HEK293 (cell line): ENCODE measurements around the gene CNOT6L.
A peak's percentile ranks its signal among the peaks of the same experiment; 100 is the strongest.

Experiments used
- CTCF ChIA-PET: fragments of 350-600 bp; formaldehyde crosslinking; extraction: SDS; loops from one replicate; lab custom pipeline; 2021; ENCODE audit warnings: antibody characterized with exemption; lab: Yijun Ruan, JAX
- POLR2A ChIA-PET: fragments of 300-600 bp; formaldehyde crosslinking; extraction: SDS; loops from one replicate; lab custom pipeline; 2020; ENCODE audit warnings: antibody characterized with exemption, inconsistent platforms; lab: Yijun Ruan, JAX
- H3K27ac ChIP-seq: fragments of 200-500 bp; sonication (Bioruptor generic); 2 replicates; pipeline ENCODE4 v1.5.1; 2014; ENCODE audit warnings: low read depth, low read length, control low read depth, inconsistent platforms; ENCODE audit errors: extremely low read depth
- H3K36me3 ChIP-seq, 2 experiments: fragments of 200-500 bp in 1 of 2; sonication (Bioruptor generic) in 1 of 2; 1 replicate in 1 of 2; 2 replicates in 1 of 2; pipeline ENCODE4 v1.5.1; 2014 to 2017; ENCODE audit warnings: inconsistent platforms in 2 of 2, low read length in 2 of 2; ENCODE audit not compliant: control insufficient read depth in 2 of 2, insufficient read depth in 1 of 2
- H3K4me1 ChIP-seq: fragments of 200-500 bp; sonication (Bioruptor generic); 2 replicates; pipeline ENCODE4 v1.5.1; 2014; ENCODE audit warnings: mild to moderate bottlenecking, low read length, inconsistent platforms; ENCODE audit not compliant: control insufficient read depth, insufficient read depth
- H3K4me3 ChIP-seq: 2 replicates; pipeline ENCODE4 v1.5.1; 2011; ENCODE audit warnings: low read depth, mild to moderate bottlenecking, control low read depth, low read length, moderate library complexity
- H3K9me3 ChIP-seq: fragments of 200-500 bp; sonication (Bioruptor generic); 2 replicates; pipeline ENCODE4 v1.5.1; 2014; ENCODE audit warnings: low read depth, low read length, inconsistent platforms; ENCODE audit not compliant: control insufficient read depth, insufficient read depth
- BCL6B ChIP-seq: fragments of 450-650 bp; formaldehyde crosslinking; IDR thresholded peaks from 2 replicates; pipeline ENCODE4 v1.5.1; 2017; ENCODE audit warnings: missing biosample characterization, missing genetic modification characterization
- IKZF3 ChIP-seq: fragments of 450-650 bp; IDR thresholded peaks from 2 replicates; pipeline ENCODE4 v1.5.0; 2018; ENCODE audit warnings: missing biosample characterization, mild to moderate bottlenecking, missing genetic modification characterization, moderate library complexity
- INSM2 ChIP-seq: fragments of 450-650 bp; formaldehyde crosslinking; IDR thresholded peaks from 2 replicates; pipeline ENCODE4 v1.5.1; 2016; ENCODE audit warnings: missing biosample characterization, missing genetic modification characterization
- KLF10 ChIP-seq: fragments of 450-650 bp; IDR thresholded peaks from 2 replicates; pipeline ENCODE4 v1.5.1; 2018; ENCODE audit warnings: missing biosample characterization, mild to moderate bottlenecking, missing genetic modification characterization
- SP7 ChIP-seq: fragments of 450-650 bp; formaldehyde crosslinking; IDR thresholded peaks from 2 replicates; pipeline ENCODE4 v1.5.1; 2016; ENCODE audit warnings: missing biosample characterization, missing genetic modification characterization
- TCF7L2 ChIP-seq: IDR thresholded peaks from 2 replicates; pipeline ENCODE4 v1.6.1; 2011; ENCODE audit warnings: low read depth, mild to moderate bottlenecking, inconsistent platforms, low read length, moderate library complexity, borderline replicate concordance
- ZFHX2 ChIP-seq: fragments of 450-650 bp; formaldehyde crosslinking; conservative IDR thresholded peaks from 2 replicates; pipeline ENCODE4 v1.5.1; 2016; ENCODE audit warnings: missing biosample characterization, missing genetic modification characterization
- ZNF112 ChIP-seq: fragments of 450-650 bp; formaldehyde crosslinking; IDR thresholded peaks from 2 replicates; pipeline ENCODE4 v1.5.0; 2017; ENCODE audit warnings: missing biosample characterization, missing genetic modification characterization
- ZNF133 ChIP-seq: fragments of 450-650 bp; formaldehyde crosslinking; IDR thresholded peaks from 2 replicates; pipeline ENCODE4 v1.5.1; 2016; ENCODE audit warnings: missing biosample characterization, missing genetic modification characterization
- ZNF140 ChIP-seq: fragments of 450-650 bp; formaldehyde crosslinking; IDR thresholded peaks from 2 replicates; pipeline ENCODE4 v1.5.1; 2016; ENCODE audit warnings: missing biosample characterization, missing genetic modification characterization
- ZNF155 ChIP-seq: fragments of 450-650 bp; formaldehyde crosslinking; IDR thresholded peaks from 2 replicates; pipeline ENCODE4 v1.5.1; 2016; ENCODE audit warnings: missing biosample characterization, missing genetic modification characterization
- ZNF23 ChIP-seq: fragments of 450-650 bp; formaldehyde crosslinking; IDR thresholded peaks from 2 replicates; pipeline ENCODE4 v1.5.1; 2016; ENCODE audit warnings: missing biosample characterization, missing genetic modification characterization, borderline replicate concordance
- ZNF266 ChIP-seq: fragments of 450-650 bp; formaldehyde crosslinking; IDR thresholded peaks from 2 replicates; pipeline ENCODE4 v1.5.1; 2016; ENCODE audit warnings: missing biosample characterization, missing genetic modification characterization, low read depth
- ZNF341 ChIP-seq: fragments of 450-650 bp; formaldehyde crosslinking; IDR thresholded peaks from 2 replicates; pipeline ENCODE4; 2016; ENCODE audit warnings: low read depth, missing biosample characterization, missing genetic modification characterization
- ZNF473 ChIP-seq: fragments of 450-650 bp; formaldehyde crosslinking; IDR thresholded peaks from 2 replicates; pipeline ENCODE4 v1.5.1; 2017; ENCODE audit warnings: missing biosample characterization, missing genetic modification characterization
- ZNF555 ChIP-seq: fragments of 450-650 bp; formaldehyde crosslinking; conservative IDR thresholded peaks from 2 replicates; pipeline ENCODE4 v1.5.1; 2017; ENCODE audit warnings: missing biosample characterization, mild to moderate bottlenecking, missing genetic modification characterization, inconsistent platforms
- ZNF600 ChIP-seq: fragments of 450-650 bp; formaldehyde crosslinking; IDR thresholded peaks from 2 replicates; pipeline ENCODE4 v1.5.1; 2016; ENCODE audit warnings: missing biosample characterization, missing genetic modification characterization
- ZNF624 ChIP-seq: fragments of 450-650 bp; formaldehyde crosslinking; IDR thresholded peaks from 2 replicates; pipeline ENCODE4 v1.5.1; 2017; ENCODE audit warnings: missing biosample characterization, missing genetic modification characterization
- ZNF626 ChIP-seq: fragments of 450-650 bp; sonication (Bioruptor Pico); formaldehyde crosslinking; IDR thresholded peaks from 2 replicates; pipeline ENCODE4 v1.5.1; 2018; ENCODE audit warnings: missing biosample characterization, missing genetic modification characterization, inconsistent platforms
- ZNF629 ChIP-seq: fragments of 450-650 bp; formaldehyde crosslinking; IDR thresholded peaks from 2 replicates; pipeline ENCODE4 v1.5.1; 2017; ENCODE audit warnings: missing biosample characterization, missing genetic modification characterization
- TF ChIP-seq, protein P1 (sequence below): fragments of 450-650 bp; IDR thresholded peaks from 2 replicates; pipeline ENCODE4 v1.5.1; 2018; ENCODE audit warnings: missing biosample characterization, mild to moderate bottlenecking, missing genetic modification characterization
- TF ChIP-seq, protein P2 (sequence below): fragments of 450-650 bp; formaldehyde crosslinking; IDR thresholded peaks from 2 replicates; pipeline ENCODE4 v1.5.1; 2016; ENCODE audit warnings: missing biosample characterization, missing genetic modification characterization
- TF ChIP-seq, protein P3 (sequence below): fragments of 450-650 bp; formaldehyde crosslinking; IDR thresholded peaks from 2 replicates; pipeline ENCODE4 v1.5.1; 2016; ENCODE audit warnings: missing biosample characterization, missing genetic modification characterization, low read depth

CNOT6L gene

GRCh38 chr4:77820649-77821561 lies 1.7 kb upstream of the CNOT6L start:
- no peaks in the 10 kb centered on the region for H3K9me3 ChIP-seq
- CTCF ChIA-PET, result no interaction called here
- peak overlapping the region; percentile 92 for H3K27ac ChIP-seq
- POLR2A ChIA-PET, result interaction anchor here (0.6 to 1.4 kb wide), 5 partner anchors 12 to 59 kb away, joined by 3 to 14 read pairs (median 6); partner anchors contain the start of gene MRPL1
- peak overlapping the region; percentile 80 for H3K4me3 ChIP-seq
- no peaks in the 10 kb centered on the region for H3K36me3 ChIP-seq
- TF ChIP-seq, protein P1, sequence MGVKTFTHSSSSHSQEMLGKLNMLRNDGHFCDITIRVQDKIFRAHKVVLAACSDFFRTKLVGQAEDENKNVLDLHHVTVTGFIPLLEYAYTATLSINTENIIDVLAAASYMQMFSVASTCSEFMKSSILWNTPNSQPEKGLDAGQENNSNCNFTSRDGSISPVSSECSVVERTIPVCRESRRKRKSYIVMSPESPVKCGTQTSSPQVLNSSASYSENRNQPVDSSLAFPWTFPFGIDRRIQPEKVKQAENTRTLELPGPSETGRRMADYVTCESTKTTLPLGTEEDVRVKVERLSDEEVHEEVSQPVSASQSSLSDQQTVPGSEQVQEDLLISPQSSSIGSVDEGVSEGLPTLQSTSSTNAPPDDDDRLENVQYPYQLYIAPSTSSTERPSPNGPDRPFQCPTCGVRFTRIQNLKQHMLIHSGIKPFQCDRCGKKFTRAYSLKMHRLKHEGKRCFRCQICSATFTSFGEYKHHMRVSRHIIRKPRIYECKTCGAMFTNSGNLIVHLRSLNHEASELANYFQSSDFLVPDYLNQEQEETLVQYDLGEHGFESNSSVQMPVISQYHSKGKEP (tag by site-specific recombination), result peak; percentile 11; the same call in 1 of the 2 replicates
- no peak for TF ChIP-seq IKZF3 (tag by site-specific recombination)
- TF ChIP-seq, protein P2, sequence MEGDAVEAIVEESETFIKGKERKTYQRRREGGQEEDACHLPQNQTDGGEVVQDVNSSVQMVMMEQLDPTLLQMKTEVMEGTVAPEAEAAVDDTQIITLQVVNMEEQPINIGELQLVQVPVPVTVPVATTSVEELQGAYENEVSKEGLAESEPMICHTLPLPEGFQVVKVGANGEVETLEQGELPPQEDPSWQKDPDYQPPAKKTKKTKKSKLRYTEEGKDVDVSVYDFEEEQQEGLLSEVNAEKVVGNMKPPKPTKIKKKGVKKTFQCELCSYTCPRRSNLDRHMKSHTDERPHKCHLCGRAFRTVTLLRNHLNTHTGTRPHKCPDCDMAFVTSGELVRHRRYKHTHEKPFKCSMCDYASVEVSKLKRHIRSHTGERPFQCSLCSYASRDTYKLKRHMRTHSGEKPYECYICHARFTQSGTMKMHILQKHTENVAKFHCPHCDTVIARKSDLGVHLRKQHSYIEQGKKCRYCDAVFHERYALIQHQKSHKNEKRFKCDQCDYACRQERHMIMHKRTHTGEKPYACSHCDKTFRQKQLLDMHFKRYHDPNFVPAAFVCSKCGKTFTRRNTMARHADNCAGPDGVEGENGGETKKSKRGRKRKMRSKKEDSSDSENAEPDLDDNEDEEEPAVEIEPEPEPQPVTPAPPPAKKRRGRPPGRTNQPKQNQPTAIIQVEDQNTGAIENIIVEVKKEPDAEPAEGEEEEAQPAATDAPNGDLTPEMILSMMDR (tag by site-specific recombination), result no peak
- TF ChIP-seq, all 188 proteins: peak for 1
- H3K4me1 ChIP-seq, result no peaks in the 10 kb centered on the region

GRCh38 chr4:77819843-77820648 lies 878 bp upstream of the CNOT6L start:
- Histone ChIP-seq H3K36me3 (no peaks in the 10 kb centered on the region), H3K9me3 (no peaks in the 10 kb centered on the region), H3K4me1 (0 out of 2 replicates have a peak, but pooled peaks cover 3% of the 10 kb centered on the region), H3K4me3 (peak overlapping the region; percentile 80), H3K27ac (peak overlapping the region; percentile 92)
- ChIA-PET CTCF (no interaction called here), POLR2A (interaction anchor here (0.5 to 1.4 kb wide), 6 partner anchors 10 to 57 kb away, joined by 3 to 14 read pairs (median 4); partner anchors contain the start of gene MRPL1)
- TF ChIP-seq ZNF133 (tag by site-specific recombination), result no peak
- no peak for TF ChIP-seq ZNF624 (tag by site-specific recombination)
- peak; percentile 68 for TF ChIP-seq ZNF341 (tag by site-specific recombination)
- no peak for TF ChIP-seq ZNF23 (tag by site-specific recombination)
- 0 out of 2 replicates have a peak, but pooled peaks have one; percentile 53 for TF ChIP-seq KLF10
- no peak for TF ChIP-seq BCL6B (tag by site-specific recombination)
- TF ChIP-seq, protein P3, sequence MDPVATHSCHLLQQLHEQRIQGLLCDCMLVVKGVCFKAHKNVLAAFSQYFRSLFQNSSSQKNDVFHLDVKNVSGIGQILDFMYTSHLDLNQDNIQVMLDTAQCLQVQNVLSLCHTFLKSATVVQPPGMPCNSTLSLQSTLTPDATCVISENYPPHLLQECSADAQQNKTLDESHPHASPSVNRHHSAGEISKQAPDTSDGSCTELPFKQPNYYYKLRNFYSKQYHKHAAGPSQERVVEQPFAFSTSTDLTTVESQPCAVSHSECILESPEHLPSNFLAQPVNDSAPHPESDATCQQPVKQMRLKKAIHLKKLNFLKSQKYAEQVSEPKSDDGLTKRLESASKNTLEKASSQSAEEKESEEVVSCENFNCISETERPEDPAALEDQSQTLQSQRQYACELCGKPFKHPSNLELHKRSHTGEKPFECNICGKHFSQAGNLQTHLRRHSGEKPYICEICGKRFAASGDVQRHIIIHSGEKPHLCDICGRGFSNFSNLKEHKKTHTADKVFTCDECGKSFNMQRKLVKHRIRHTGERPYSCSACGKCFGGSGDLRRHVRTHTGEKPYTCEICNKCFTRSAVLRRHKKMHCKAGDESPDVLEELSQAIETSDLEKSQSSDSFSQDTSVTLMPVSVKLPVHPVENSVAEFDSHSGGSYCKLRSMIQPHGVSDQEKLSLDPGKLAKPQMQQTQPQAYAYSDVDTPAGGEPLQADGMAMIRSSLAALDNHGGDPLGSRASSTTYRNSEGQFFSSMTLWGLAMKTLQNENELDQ (tag by site-specific recombination), result no peak
- TF ChIP-seq ZNF600, result peak; percentile 77; the same call in 1 of the 2 replicates
- no peak for TF ChIP-seq ZNF112 (tag by site-specific recombination)
- TF ChIP-seq ZFHX2 (tag by site-specific recombination), result peak; percentile 57; the same call in 1 of the 2 replicates
- TF ChIP-seq ZNF629, result peak; percentile 42; the same call in 1 of the 2 replicates
- TF ChIP-seq ZNF266 (tag by site-specific recombination), result no peak
- TF ChIP-seq INSM2 (tag by site-specific recombination), result no peak
- no peak for TF ChIP-seq ZNF140 (tag by site-specific recombination)
- TF ChIP-seq TCF7L2, result no peak
- TF ChIP-seq ZNF473 (tag by site-specific recombination), result no peak
- TF ChIP-seq ZNF626 (tag by site-specific recombination), result no peak
- peak; percentile 88 for TF ChIP-seq SP7
- no peak for TF ChIP-seq ZNF555 (tag by site-specific recombination)
- TF ChIP-seq ZNF155 (tag by site-specific recombination), result no peak
